NAMALWA (cell line): ENCODE measurements around the gene PJA1.

ENCODE experiments used
- DNase-seq: peaks from one replicate; pipeline ENCODE4 v3.0.0-alpha.2; 2015; ENCODE audit warnings: low spot score

The PJA1 gene

GRCh38 chrX:69165087-69165651, at the start of gene PJA1:
TSS of gene PJA1 (minus strand) at chrX:69165453. CDS start at chrX:69163073, 2,380 bp downstream.
- peak; percentile 81 for DNase-seq

GRCh38 chrX:69214463-69214862, 49.2 kb upstream of the PJA1 start:
- DNase-seq = no peak

- no peak for DNase-seq
Observed at GRCh38 chrX:69211701-69212100, 46.4 kb upstream of the PJA1 start.

- no peak for DNase-seq
Observed at GRCh38 chrX:69210581-69210980, 45.3 kb upstream of the PJA1 start.

- no peak for DNase-seq
Observed at GRCh38 chrX:69207216-69207615, 42.0 kb upstream of the PJA1 start.

GRCh38 chrX:69203638-69204037, 38.4 kb upstream of the PJA1 start:
- no peak for DNase-seq

- DNase-seq = no peak
Observed at GRCh38 chrX:69197690-69198089, 32.4 kb upstream of the PJA1 start.

- no peak for DNase-seq
Observed at GRCh38 chrX:69196666-69197065, 31.4 kb upstream of the PJA1 start.

- DNase-seq = no peak
Observed at GRCh38 chrX:69195810-69196209, 30.6 kb upstream of the PJA1 start.

GRCh38 chrX:69195192-69195591, 29.9 kb upstream of the PJA1 start:
- no peak for DNase-seq

GRCh38 chrX:69192603-69193002, 27.4 kb upstream of the PJA1 start:
- DNase-seq = no peak

- no peak for DNase-seq
Observed at GRCh38 chrX:69189576-69190371, 24.5 kb upstream of the PJA1 start.

- DNase-seq = no peak
Observed at GRCh38 chrX:69186651-69187050, 21.4 kb upstream of the PJA1 start.

- DNase-seq = no peak
Observed at GRCh38 chrX:69185886-69186285, 20.6 kb upstream of the PJA1 start.

GRCh38 chrX:69185141-69185540, 19.9 kb upstream of the PJA1 start:
- no peak for DNase-seq

GRCh38 chrX:69182818-69183380, 17.6 kb upstream of the PJA1 start:
- DNase-seq = no peak

- DNase-seq = no peak
Observed at GRCh38 chrX:69179380-69179911, 14.2 kb upstream of the PJA1 start.

- DNase-seq = no peak
Observed at GRCh38 chrX:69178592-69178991, 13.3 kb upstream of the PJA1 start.

GRCh38 chrX:69177511-69178162, 12.4 kb upstream of the PJA1 start:
- DNase-seq = no peak

- DNase-seq = no peak
Observed at GRCh38 chrX:69176053-69176452, 10.8 kb upstream of the PJA1 start.

GRCh38 chrX:69173906-69174305, 8.7 kb upstream of the PJA1 start:
- DNase-seq = no peak

- DNase-seq = no peak
Observed at GRCh38 chrX:69172937-69173336, 7.7 kb upstream of the PJA1 start.

- DNase-seq = no peak
Observed at GRCh38 chrX:69170319-69170718, 5.1 kb upstream of the PJA1 start.
